Ecto neural progenitor cell (in vitro differentiated cells): Measurements from ENCODE around the gene SFT2D3.

ENCODE experiments used
- DNase-seq: peaks from one replicate; pipeline ENCODE4 v3.0.0-alpha.2; 2018; ENCODE audit warnings: low spot score

SFT2D3 gene

DNA sequence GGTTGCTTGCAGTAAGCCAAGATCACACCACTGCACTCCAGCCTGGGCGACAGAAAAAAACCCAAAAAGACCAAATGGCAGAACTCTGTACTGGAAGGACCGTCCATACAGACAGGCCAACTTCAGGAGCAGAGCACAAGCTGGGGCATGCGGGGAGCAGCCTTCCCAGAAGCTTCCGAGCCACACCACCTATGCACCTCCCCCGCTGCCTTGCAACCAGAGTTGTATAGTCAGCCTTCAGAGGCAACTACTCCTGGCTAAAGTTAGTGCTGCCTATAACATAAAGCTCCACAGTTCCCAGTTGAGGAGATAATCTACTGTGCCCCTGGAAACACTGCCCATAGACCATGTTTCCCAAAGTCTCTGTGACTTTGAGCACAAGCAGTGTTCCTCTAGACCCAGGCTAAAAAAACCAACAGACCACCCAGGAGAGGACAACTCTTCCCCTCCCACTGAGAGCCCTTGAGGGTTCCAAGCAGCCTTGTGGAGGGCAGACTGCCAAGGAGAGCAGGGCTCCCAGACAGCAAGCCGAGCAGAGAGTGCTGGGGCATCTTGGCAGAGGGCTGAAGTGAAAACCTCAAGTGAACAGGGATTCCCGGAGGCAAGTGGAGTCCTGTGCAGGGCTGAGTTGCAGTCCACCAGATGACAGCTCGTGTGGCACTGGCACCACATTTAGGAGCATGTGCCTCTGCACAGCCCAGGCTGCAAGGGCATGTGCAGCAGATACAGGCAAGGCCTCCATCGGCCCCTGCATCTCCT, 6.8 kb downstream of the SFT2D3 start:
- no peak for DNase-seq

DNA sequence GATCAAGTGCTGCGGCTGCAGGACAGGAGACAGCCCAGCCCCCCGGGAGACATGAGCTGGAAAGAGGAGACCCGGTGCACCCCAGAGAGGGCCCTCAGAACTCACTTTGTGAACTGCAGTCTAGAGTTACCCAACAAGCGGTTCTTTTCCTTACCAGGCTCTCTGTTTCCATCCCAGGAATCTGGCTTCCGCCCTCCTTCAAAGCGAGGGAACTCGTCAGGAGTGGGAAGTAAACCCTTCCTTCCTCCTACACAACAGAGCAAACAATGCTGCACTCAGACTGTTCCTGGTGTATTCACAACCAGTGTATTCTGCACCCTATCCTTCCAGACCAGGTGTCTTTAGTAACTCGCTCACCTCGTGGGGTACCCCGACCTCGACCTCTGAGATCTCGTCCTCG, 8.0 kb downstream of the SFT2D3 start:
- DNase-seq: no peak

DNA sequence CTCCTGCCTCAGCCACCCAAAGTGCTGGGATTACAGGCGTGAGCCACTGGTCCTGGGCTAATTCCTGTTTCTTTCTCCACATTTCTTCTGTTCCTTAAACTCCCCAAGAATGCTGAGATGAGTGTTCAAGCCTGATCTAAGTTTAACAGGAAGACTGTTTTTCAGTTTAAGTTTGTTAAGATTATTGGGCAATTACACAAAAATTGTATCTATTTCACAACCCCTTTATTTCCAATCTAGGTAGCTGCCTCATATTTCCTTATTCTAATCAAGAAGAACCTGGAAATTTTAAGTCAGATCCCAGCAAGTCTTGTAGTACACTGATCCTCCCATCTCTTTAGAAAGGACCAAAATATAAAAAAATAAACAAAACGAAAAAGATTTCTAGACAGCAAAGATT, 11.7 kb downstream of the SFT2D3 start:
- no peak for DNase-seq

DNA sequence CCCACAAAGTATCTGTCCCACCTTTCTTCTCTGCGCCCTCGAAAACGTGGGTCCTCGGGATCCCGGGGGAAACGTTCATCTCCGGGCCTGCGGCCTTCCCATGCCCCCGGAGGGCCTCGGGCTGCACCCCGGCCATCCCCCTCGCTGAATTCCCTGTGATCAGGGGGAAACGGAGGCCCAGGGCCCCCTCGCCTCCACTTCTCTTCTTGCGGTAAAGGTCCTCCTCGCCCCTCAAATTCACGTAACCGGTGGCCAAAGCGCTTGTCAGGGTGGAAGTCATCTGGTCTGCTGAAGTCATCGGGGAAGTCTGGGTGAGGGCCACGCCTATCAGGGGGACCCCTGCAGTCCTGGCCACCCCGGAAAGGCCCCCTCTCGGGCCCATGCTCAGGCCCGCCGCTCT, 12.3 kb downstream of the SFT2D3 start:
- DNase-seq: no peak

DNA sequence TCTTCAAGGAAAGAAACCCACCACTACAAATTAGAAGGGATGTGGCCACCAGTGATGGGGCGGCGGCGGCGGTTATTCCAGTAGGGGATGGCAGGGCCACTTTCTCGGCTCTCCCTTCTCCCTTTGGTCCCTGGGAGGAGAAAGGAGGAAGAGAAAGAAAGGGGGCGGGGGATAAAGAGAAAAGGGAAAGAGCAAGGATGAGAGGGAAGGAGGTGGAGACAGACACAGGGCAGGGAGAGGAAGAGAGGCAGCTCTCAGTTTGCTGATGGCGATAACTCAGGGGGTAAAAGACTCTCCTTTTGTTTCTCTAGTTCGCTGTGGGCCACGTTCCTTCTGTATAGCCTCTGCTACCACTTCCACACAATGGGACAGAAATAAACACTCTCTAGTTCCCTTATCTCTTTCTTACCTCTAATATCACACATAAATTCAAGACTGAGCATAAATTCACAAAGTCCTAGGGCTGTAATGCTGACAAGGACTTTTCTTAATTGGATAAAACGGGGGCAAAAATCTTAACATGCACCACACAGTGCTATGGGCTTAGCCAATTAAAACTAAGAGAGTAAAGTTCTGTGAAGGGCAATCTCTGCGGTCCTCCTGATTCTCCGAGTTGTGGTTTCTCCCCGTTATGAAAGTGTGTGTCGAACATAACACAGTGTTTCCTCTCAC, 14.6 kb downstream of the SFT2D3 start:
- DNase-seq: no peak

DNA sequence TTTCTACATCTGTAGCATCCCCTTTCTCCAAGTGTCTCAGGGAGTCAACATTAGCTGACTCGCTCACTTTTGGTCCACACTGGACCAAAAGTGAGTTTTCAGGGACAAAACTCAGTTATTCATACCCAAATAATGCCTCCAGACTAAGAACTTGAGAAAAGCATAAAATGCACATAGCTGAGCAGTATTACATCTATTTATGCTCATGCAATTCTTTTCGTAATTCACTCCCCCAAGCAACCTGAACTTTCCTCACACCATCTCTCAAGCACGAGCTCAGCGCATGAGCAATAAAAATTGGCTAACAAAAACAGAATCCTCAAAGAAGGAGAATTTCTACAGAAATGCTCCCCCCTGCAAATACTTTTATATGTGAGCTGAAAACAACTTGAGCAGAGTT, 17.0 kb downstream of the SFT2D3 start:
- DNase-seq: no peak

DNA sequence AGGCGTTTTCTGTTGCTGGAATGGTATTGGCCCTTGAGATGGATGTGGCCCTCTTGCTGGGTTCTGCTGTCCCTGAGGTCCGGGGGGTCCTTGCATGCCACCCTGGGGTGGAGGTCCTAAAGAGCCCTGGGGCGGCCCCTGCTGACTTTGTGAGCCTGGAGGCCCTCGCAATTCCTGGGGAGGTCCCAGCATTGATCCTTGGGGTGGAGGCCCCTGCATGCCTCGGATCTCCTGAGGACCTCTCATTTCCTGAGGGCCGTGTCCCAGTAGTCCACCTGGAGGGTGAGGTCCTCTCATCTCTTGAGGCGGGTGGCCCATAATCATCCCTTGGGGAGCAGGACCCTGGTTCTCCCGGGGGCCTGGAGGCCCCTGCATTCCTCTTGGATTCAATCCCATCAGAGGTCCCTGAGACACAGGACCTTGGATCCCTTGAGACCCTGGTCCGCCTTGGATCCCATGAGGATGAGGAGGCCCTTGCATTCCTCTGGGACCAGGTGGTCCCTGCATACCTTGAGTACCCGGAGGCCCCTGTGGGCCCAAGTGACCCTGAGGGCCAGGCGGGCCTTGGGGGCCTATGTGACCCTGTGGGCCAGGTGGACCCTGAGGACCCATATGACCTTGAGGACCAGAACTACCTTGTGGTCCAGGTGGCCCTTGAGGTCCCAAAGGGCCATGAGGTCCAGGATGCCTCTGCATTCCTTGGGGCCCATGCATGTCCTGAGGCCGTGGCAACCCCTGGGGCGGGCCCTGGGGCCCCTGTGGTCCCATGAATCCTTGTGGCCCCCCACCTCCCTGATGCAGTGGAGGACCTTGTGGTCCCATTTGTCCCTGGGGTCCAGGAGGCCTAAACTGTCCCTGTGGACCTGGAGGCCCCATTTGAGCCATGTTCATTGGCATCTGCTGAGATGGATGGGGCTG, 18.3 kb downstream of the SFT2D3 start:
- DNase-seq: no peak

DNA sequence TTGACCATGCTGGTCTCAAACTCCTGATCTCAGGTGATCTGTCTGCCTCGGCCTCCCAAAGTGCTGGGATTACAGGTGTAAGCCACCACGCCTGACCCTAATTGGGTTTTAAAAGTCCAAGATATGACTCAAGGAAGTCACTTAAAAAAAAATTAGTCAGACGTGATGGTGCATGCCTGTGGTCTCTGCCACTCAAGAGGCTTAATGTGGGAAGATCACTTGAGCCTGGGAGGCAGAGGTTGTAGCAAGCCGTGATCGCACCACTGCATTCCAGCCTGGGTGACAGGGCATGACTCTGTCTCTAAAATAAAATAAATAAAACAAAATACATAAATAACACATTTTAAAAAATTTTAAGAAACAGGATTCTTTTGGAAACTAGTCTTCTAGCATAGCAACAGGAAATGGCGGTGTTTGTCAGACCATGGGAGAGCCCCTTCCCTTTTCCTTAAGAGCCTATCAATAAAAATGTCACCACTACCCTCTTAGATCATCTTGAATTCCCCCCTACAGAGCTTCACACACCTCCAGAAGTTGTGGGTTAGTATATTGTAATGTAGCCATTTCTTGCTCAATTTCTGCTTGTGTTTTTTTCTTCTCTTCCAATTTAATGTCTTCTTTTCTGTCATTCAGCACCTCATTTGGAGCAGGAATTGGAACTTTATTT, 20.1 kb downstream of the SFT2D3 start:
- DNase-seq: no peak

DNA sequence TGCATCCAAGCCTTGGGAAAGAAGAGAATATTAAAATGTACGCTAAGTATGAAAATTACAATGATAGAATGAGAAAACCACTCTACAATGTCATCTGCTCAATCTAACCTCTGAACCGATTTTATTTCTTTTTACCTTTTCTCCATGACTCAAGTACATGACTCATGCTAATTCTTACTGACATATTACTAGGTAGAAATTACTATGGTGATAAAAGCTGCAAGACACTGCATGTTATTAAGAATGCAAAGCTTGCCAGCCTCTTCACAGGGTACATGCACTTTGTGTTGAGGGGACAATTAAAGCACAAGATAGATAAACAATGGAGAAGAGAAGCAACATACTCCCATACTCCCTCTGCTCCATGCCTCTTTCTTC, 20.7 kb downstream of the SFT2D3 start:
- no peak for DNase-seq

DNA sequence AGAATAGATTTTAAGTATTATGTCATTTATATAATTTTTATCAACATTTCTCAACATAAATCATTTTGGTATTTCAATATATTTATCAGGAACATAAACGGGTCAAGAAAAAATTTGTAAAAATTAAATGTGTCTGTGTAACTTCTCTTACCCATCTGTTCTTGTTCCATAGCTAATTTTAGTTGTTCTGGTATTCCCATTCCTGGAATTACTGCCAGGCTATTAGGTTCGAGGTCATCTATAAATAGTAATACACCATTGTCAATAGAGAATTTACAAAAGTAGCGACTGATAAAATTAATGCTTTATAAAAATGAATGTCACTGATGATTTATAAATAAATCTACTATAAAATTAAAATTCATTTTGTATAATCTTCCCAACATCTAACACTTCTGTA, 21.5 kb downstream of the SFT2D3 start:
- DNase-seq: no peak

DNA sequence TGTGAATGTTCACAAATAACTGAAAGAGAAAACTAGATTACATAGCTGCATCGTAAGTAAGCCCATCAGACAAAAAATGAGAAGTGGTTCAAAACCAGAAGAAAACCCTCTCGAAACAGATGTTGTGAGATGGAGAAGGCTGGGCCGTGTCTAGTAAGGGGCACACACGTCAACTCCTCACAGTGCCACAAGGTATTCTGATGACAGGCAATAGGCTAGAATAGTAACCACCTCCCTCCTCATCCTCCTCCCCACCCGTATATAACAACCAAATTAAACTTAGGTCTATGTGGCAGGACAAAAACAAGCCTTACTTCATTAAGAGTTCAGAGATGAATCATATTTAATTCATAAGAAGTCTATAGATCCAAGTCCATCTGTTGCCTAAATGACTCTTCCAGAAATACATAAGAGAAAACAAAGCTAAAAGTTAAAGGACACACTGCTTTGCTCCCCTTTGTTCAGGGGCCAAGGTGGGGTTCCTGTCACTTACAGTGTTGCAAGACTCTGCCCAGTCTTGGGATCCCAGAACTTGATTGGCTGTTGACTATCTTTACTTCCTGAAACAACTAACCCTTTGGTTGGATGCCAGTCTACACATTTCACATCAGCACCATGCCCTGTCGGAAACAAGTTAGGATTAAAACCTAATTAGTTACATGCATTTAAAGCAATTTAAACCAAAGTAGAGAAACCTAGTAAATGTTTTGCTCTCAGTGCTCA, 25.0 kb downstream of the SFT2D3 start:
- DNase-seq: no peak

DNA sequence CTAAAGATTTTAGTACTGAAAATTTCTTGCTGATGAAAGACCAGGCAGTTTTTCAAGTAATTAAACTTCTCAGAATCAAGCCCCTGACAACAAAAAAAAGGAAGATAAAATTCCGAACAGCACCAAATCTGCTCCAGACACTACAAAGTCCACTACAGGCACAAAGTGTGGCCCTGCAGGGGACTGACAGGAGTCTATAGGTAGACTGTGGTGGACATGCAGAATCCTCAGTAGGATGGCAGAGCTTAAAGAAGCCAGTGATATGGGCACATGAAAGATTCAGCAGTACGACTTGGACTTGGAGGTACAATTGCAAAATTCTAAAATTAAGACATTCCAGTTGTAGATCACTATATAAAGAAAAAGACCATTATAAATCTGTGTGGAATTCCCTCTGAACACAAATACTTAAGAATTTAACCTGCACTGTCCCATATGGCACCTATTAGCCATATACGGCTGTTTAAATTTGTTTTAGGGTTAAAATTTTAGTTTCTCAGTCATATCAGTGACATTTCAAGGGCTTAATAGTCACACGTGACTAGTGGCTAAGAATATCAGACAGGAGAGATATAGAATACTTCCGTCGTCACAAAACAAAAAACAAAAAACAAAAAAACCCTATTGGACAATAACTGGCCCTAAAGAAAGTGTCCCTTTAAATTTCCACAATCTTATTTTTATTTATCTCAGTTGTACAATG, 32.0 kb downstream of the SFT2D3 start:
- DNase-seq: no peak

DNA sequence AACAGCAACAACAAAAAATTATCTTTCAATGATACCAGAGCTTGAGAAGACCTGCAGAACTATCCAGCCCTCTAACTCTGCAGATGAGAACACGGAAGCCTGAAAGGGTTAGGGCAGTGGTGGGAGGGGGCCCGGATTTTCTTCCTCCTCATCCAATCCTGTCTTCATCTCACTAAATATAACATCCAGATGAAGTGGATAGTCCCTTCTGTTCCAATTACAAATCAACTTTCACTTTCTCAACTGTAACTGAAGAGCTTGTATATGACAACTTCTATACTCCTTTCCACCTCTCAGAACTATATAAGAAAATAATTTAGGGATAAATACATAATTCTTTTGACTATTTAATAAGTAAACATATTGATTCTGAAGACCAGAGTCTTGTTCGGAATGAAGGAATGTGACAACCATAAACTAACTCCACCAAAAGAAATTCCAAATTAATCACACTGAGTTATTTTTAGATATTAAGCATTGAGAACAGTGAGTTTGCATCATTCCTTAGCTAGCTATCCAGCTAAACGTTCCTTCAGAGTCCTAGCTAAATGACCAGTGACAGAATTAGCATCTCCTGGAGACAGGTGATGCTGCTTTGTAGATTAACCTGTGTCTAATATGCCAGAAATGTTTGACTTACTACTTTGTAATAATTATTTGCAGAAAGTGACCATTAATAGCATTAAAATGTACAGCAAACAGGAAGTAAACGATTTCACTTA, 32.7 kb downstream of the SFT2D3 start:
- DNase-seq: no peak

DNA sequence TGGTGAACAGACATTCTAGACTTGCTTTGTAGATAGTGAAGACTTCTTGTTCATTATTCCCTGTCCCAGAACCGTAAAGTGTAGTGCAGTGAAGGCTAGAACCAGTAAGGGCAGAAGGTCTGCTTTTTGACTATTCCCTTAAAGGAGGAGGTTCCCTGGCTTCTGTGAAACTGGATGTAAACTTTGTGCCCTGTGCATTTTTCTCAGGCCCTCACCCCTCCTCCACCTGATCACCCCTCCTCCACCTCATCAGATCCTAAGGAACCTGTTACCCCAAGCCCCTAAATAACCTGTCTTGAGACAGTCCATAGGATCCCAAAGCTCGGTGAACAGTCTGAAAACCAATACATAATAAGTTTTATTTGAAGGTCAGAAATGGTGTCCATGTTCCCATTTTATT, 33.7 kb downstream of the SFT2D3 start:
- DNase-seq: no peak

DNA sequence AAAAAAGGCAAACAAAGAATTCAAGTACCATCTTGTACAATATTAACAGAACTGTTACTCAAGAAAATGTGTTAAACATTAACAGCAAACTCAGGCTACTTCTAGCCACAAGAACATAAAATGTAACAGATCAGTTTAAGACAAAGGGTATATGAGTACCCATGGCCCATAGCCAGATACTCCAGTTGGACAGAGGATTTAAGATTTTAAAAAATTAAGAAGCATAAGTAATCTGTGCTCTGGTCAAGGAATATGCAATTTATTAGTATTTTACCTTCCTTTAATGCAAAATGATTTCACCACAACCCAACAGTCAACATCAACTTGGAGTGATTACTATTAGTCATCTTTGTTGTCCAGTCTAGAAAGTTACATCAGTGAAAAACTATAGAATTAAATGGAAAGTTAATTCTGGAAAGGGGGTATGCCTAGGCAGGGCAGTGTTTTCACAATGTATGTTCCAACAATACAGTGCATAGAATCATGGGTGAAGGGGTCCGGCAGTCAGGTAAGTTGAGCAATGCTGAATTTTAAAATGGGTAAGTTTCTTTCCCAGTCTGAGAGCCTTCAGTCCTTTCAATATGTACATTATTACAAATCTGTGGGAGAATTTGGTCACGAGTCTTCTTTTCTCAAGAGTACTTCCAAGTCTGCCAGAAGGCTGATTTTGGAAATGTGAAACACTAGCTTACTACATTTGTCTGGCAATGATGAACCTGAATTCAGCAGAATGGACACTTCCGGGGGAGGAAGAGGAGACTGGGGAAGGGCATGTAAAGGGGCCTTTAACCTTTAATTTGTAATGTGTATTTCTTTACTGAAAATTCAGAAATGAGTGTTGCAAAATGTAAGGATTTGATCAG, 34.5 kb downstream of the SFT2D3 start:
- no peak for DNase-seq

DNA sequence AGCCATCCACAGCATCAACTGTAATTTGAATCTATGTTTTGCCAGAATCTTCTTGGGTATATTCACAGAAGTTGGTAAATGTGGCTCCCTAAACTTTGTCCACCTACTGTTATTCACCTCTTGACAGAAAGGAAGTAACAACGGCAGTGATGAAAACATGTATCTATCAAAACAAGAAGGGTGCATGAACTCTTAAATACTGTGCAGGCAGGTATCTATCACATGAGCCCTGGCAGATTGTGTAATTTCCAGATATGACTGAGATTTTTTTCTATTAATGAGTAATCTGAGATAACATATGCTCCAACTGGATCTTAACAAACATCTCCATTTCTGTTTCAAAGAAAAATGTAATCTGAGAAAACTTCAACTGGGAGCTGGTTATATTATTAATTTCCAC, 36.6 kb downstream of the SFT2D3 start:
- DNase-seq: no peak

DNA sequence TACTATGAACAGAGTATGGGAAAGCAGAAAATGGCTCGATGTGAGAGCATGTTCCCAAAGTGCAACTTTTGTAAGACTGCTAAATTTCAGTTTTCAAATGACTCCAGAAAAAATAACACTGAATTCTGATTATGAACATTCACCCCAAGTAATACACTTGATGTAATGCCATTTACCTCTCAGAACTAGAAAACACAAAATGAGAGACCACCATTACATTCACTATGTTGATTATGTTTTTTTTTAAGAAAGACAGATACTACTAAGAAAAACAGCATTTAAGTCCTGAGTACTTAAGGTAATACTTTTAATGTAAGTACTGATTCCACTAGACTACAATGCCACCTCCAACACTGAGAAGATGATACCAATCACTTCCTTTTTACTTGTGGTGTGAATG, 38.5 kb downstream of the SFT2D3 start:
- no peak for DNase-seq

DNA sequence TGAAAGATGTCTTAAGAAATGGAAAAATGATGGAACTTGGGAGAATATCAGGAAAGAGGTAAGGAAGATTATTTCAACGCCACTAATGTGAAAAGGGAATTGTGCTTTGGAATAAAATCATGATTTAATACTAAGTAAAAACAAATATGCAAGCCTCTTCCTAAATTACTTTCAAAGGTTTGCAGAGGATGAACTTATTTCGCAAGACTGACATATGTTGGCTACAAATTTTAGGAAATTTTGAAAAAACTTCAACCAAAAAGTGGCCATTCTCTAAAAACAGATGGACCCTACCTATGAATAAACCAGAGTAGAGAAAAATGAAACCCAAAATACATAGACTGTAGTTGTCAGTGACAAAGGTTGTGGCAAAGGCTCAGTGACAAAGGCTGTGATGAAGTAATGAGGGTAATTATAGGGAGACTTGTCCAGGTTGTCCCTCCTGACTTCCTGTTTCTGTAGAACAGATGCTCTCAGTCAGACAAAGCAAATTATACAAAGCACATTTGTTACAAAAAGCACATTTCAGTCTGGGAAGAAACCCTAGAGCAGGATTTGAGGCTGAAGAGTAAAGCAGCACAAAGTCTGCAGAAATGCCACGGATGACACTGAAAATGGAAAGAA, 39.5 kb downstream of the SFT2D3 start:
- DNase-seq: no peak

DNA sequence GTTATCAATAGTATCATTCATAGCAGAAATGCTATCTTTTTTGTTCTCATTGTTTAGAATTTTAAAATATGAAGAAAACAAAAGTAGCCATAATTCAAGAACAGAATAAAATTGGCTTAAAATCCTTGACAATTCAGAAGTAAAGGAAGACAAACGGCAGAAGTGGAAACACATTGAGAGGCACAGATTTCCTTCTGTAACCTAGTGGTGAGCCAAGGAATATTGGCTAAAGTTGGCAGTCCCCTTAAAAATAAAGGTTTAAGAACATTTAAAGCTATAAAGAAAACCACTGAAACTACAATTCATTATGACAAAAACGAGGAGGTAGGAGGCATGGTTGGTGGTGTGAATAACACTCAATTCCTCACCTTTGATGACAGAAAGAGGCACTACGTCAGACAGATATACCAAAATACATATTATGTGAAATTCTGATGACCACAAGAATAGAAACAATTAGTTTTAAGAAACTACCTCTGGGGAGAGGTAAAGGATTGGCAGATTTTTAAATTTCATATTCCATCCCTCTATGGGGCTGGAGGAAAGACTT, 42.3 kb downstream of the SFT2D3 start:
- DNase-seq: no peak
